Ramos (cell line): ENCODE results near the gene KLF13.
"Not testable (repeated sequence)": the region's sequence is repeated elsewhere in the genome, so short reads cannot be mapped to it uniquely, and the experiment has no call there.

ENCODE experiments used
- in situ Hi-C: fragments of 300-500 bp; cut with MboI; formaldehyde crosslinking; loops from one replicate; pipeline ENCODE4 v1.14.3; 2022; ENCODE audit warnings: low sequenced_read_pairs; ENCODE audit not compliant: unreplicated experiment

The KLF13 gene

DNA sequence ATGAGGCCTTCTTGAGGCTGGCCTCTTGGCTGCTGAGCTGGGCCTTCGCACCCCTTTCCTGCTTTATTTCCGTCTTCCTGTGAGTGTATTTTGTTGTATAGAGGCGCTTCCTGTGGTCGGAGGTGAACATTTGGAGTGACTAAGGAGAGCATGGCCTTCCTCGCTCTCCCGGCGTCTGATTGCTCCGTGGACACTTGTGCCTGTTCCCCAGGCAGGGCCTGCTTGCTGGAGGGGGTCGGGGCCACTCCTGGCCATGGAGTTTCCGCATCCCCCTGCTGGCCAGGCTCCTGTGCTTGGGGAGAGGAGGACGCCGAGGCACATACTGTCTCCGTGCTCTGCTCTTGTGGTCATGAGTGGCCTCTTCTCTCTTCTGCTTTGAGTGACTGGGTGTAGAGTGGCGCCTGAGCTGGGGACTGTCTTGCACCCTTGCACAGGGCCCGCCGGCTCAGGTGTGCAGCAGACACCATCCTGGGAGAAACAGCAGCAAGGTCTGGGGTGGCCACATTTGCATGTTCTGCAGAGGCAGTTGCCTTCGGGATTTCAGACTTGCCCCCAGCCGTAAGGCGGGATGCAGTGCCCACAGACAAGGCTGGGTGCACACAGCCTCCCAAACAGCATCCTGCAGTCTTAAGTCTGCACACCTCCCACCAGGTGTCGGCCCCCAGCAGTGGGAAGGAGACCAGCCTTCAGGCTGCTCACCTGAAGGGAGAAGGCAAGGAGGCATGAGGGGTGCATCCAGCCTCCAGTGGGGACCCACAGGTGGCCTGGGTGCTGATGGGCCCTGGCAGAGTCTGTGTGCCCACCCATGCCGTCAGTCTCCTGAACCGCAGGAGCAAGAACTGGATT is 16.4 kb downstream of the KLF13 start:
- in situ Hi-C loops, result no loop called here

DNA sequence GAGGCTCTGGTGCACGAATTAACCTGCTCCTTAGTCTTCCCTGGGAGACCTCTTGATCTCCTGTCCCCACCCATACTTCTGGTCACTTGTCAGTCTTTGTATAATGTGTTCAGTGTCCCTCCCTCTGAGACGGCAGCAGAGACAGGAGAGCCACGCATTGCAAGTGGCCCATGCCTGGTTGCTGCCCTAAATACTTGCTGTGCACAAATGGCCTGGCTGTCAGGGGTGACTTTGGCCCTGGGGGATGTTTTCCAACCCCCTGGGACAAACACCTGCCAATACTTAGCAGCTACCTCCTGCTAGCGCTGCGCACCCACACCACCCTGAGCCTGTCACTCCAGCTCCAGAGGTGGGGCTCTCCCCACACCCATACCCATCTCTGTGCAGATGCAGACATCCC is 17.2 kb downstream of the KLF13 start:
- in situ Hi-C loops, result no loop called here

DNA sequence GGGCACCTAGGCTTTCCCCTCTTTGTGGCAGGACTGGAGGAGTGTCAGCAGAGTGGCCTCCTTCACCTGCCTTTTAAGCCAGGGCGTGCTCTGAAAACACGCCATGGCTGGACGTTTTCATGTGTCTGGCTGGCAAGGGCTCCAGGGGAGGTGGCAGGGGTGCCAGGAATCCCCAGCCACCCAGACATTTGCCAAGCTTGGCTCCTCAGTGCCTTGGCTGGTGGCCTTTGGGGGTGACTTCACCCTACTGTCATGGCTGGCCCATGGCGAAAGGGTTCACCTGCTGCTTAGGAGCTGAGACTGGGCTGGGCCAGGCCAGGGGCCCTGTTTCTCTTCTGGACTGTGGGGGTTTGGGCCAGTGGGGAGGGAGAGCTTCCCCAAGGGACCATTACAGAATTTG is 17.6 kb downstream of the KLF13 start:
- in situ Hi-C loops, result no loop called here

DNA sequence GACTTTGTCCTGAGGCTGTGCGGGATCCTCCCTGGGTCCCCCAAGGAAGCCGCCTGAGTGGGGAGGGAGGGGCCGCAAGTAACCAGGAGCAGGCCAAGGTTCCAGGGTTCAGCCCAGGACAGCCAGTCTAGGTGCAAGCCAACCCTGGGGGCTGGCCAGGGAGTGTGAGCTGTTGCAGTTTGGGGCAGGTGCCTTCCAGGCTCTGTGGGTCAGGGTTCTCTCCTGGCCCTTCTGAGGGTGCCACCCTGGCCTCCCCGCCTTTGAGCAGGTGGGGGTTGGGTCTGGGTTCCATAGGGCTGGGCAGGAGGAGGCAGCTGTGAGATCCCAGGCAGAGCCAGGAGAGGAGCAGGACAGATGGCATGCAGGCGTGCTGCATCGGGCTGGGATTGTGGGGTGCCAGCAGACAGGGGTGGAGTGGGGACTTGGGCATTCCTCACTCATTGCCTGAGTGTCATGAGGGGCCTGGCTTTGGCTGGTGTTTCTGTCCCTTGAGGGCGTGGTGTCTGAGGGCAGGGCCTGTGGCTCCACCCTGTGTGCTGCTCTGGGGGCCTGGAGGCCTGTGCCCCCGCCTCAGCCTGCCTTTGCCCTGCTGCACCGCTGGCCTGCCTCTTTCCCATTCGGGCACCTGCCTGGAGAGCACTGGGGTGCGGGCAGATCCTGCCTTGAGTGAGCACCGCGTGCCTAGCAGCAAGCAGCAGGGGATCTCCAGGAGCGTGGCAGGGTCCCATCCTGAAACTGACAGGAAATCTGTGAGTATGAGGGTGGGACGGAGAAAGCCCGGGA is 18.4 kb downstream of the KLF13 start:
- in situ Hi-C loops, result no loop called here

DNA sequence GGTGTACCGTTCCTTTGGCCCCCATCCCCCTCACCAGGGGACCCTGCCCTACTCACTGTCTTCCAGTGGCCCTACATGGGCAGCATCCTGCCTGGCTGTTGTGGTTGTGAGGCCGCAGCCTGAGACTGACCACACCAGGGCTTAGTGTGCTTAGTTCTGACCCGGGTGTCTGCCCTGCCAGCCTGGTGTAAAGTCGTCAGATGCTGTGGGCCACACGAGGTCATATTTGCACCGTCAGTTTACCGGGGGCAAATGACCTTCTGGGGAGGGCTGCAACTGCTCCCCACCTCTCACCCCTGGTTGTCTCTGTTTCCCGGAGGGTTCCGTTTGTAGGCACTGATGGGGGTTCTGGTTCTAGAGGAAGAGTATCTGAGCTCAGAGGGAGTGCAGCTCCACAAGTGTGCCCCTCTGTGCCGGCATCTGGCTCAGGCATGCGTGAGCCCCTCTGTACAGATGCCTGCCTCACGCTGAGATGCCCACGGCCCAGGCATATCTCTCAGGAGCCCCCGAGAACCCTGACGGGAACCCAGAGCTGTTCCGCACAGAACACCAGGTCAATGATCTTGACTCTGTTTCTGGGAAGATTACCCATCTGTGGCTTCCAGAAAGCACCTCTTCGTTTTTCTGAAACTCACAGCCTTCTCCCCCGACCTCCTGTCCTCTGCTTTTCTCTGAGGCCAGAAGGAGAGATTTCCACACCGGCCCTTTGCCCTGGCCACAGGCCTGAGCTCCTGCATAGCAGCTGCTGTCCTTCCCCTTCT is 19.2 kb downstream of the KLF13 start:
- in situ Hi-C loops, result no loop called here

DNA sequence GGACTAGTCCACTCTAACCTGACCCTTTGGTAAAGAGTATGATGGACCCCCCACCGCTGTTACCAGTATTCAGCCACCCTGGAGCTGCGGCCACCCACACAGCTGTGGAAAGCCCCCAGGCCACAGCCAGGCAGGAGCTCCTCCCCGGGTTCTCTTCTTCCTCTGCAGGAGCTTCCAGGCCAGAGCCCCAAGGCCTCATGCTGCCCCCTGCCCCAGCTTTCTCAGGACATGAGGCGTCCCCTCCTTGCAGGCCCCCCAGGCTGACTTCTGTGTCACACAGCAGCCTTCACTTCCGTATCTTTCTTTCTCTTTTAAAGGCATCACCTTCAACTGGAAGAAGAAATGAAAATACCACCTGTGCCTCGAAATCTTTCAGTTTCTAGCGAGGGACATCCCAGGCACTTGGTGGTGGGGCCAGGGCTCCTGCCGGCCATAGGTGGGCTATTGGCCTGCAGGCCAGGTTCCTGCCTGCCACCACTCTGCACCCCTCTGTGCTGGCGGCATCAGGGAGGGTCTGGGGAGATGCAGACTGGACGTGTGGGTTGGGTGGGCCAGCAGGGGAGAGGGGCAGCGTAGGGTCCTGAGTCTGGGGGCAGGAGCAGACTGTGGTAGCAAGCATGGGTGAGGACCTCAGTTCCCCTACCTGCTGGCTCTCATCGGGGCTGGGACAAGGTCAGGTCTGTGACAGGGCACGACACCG is 19.9 kb downstream of the KLF13 start:
- in situ Hi-C loops, result no loop called here

DNA sequence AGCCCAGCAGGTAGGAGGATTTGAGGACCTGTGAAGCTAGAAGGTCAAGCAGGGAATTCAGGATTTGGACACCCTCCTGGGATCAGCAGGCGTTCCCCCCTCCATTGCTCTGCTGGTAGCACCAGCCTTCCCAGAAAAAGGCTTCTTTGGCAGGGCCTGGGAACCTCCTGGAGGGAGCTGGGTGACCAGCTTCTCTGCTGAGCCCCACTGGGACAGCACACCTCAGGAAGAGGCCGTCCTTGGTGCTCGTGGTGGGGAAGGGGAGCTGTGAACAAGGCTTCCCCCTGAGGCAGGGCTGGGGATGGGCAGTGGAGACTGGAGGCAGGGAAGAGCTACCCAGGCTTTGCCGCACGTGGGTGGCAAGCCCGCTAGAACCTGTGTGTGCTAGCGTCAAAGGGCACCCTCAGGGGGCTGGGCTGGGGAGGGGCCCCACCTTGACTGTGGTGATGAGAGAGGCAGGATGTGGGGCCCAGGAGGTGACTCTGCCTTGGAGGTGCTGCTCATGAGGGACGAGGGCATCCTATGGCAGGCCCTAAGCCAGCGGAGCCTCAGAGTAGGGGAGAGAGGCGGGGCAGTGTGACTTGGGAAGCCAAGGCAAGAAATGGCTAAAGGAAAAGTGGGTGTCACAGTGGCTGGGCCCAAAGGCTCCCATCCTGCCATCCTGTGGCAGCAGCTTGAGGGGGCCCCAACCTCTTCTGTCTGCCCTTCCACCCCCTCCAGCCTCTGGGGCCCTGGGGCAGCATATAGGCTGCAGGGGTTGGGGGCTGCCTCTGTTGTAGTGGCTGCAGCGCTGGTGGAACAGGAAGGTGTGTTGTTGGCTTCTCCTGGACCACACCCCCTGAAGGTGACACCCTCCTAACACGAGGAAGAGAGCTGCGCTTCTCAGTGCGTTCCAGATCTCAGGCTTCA is 20.7 kb downstream of the KLF13 start:
- in situ Hi-C loops, result no loop called here

DNA sequence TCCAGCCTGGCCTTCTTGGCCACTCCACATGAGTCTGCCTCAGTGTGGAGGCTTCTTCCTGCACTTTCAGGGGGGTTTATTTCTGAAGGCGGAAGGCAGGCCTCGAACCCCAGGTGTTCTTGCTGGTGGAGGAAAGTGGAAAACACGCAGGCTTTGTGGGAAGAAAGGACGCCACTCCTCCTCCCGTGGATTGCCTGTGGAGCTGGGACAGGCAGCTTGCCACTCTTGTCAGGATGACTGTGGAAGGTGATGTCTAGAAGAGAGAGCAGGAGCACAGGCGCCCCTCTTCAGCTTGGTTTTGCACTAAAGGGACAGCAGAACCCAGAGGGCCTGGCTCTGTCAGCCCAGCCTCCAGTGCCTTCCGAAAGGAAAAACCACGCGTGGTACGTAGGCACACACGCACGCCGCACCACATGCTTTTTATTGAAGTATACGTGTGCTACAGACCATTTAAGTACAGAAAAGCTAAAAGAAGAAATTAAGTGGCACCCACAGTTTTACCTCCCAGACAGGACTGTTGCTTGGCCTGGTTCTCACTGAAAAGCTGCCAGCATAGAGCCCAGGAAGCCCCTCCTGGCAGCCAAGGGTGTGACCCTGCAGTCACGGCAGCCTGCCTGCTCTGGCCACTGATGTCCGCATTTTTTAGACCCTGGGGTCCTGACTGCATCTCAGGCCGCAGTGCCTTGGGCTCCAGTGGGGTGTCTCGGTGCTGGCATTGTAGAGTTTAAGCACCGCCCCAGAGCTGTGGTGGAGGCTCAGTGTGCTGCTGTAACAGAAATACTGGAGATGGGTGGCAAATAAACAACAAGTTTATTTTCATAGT is 21.6 kb downstream of the KLF13 start:
- in situ Hi-C loops, result no loop called here

DNA sequence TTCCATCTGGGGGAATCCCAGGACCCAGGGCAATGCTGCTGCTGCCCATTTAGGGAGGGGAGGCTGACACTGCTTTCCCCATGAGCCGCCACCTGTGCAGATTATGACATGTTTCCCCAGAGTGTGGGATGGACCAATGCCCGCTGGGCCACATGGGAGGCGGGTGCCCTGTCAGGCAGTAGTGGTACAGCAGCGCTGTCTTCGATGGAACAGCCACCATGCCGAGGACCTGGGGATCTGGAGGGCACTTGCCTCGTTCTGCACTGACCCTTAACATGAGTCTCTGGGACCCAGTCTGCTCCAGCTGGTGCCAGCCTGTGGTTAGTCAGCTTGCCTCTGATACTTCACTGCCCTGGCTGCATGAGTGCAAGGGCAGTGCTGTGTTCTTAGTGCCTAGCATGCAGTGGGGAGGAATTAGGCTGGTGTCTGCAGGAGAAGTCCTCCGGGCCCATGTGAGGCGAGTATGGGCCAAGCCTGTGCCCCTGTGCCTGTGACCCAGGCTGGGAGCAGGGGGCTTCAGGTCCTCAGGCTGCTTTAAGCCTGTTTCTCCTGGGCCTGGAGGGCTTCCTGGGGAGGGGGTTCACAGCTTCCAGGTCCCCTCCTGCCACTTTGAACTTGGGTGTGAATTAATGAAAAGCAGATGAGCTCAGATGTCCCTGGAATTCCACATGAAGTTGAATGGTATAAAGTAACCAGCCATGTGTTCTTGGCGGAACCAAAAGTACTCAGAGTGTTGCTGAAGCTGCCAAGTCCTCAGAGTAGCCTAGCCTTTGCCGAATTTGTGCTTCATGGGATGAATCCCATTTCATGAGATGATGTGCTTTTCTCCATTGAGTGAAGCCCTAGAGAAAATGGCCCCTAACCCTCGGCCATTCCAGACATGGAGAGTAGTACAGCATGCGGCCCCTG is 22.9 kb downstream of the KLF13 start:
- in situ Hi-C loops, result no loop called here

DNA sequence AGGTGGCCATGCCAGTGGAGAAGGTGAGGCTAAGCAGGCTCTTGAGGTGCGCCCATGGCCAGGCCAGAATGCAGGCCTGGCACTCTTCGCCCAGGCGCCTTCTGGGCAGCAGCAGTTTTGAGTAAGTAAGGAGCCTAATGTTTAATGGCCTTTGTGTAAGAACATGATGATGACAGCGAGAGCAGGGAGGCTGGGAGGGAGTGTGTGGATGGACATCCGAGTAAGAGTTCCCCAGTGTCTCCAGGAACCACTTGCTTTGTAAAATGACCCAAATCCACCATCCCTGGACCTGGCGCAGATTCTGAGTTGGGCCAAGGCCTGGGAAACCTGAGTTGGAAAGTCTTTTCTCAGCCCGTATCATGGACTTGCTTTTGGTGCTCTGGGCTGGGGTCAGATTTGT is 24.1 kb downstream of the KLF13 start:
- in situ Hi-C loops, result no loop called here

DNA sequence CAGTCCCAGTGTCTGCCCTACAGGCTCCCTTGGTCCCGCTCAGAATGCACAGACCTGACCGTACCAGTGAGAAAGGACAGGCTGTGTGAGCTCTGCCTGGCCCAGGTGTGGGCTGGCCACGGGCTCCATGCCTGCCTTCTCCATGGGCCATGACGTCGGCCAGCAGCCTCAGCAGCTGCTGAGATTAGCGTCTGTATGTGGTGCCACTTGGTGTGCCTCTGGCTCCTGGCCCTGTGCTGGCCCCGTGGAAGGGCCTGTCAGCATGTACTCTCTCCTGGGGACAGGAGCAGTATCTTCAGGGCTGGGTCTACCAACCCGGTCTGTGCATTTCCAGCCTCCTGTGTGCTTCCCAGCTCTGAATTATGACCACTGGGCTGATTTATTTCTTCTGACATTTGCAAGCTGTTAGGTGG is 25.7 kb downstream of the KLF13 start:
- in situ Hi-C loops, result no loop called here

DNA sequence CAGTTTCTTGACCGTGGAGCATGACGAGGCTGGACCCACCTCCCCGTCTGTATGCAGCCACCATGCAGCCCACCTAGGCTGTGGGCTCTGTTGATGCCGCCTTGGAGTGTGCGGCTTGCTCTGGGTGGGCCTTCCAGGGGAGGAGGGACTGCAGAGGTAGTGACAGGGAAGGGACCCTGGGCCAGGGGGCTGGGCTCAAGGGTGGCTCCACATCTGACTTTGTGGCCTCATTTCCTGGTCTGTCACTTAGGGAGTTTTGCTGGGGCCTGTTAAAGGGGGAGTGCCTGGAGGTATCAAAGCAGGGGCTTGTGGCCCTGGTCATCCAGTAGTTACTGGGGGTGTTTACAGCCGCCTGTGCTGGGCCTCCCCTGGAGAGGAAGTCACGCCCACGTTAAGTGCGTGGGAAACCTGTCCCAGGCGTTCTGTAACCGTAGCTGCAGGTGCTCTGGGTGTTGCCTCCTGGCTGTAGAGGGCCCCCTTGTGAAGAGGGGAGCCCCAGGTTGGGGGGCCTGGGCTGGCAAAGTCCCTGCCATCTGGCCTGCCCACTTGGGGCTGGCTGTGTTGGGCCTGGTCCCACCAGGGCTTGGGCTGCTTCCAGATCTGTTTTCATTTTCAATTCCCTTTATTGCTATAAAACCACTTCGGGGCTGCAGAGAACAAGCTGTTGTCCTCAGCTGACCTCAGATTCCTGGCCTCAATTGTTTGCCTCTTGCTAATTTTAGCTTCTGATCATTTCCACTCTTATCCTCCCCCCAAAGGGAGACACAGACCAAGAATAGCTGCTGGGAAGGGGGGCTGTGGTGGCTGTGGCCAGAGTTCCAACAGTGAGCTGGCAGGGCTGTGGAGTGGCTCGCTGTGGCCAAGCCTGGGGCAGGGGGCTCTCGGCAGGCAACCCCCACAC is 26.5 kb downstream of the KLF13 start:
- in situ Hi-C loops, result no loop called here

DNA sequence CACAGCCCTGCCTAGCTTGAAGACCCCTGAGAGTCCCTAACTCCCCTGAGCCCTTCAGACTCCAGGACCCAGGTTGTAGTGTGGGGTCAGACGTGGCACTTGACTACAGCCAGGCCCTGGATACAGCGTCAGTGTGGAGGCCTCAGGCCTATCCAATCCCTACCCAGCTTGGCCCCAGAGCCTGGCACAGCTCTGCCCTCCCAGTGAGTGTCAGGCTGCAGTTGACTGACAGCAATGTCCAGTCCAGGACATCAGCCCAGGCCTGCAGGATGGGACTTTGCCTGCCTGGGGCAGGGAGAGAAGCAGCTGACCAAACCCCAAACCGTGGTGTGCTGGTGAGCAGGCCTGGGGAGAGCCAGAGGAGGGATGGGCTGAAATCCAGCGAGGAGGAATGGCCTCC is 27.3 kb downstream of the KLF13 start:
- in situ Hi-C loops, result no loop called here

DNA sequence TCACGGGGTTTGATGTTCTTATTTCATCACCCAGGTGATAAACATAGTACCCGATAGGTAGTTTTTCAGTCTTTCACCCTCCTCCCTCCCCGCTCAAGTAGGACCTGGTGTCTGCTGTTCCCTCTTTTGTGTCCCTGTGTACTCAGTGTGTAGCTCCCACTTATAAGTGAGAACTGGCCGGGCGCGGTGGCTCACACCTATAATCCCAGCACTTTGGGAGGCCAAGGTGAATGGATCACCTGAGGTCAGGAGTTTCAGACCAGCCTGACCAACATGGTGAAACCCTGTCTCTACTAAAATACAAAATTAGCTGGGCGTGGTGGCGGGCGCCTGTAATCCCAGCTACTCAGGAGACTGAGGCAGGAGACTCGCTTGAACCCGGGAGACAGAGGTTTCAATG is 29.5 kb downstream of the KLF13 start:
- in situ Hi-C loops, result not testable (repeated sequence)

DNA sequence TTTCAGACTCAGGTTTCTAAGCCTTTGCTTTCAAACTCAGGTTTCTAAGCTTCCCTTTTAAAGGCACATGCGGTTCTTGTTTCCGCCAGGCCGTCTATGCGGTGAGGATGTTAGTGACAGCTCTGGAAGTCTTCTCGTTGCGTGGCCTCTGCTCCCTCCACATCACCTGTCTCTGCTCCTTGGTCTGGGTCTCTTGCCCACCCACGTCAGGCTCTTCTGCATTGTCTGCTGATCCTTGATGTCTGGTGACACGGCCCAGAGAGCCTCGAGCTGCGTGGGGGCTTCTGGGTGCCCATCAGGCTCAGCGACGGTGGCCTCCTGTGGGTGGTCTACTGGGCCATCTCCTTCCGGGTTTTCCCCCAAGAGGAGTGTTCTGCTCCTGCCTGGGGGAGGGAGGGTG is 30.5 kb downstream of the KLF13 start:
- in situ Hi-C loops, result no loop called here

DNA sequence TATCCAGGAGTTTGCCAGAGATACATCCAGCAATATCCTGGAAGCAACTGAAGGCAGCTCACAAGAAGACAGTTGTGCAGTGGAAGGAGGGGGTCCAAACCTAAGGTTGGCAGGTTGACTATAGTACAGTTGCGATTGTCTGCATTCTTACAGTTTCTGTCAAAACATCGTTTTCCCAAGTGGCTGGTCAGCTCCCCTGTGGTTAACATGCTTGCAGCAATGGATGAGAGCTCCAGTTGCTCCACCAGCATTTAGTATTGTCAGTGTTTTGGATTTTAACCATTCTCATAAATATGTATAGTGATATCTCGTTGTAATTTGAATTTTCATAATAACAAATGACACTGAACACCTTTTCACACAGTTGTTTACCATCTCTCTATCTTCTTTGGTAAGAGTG is 31.5 kb downstream of the KLF13 start:
- in situ Hi-C loops, result no loop called here
